Cerebellar cortex (tissue), 1 donor: ENCODE results near the gene WNT10A.
"Not testable (repeated sequence)": the region's sequence is repeated elsewhere in the genome, so short reads cannot be mapped to it uniquely, and the experiment has no call there.

Experiments
- DNase-seq: peaks from one replicate; pipeline ENCODE4 v3.0.0-alpha.2; 2015; ENCODE audit warnings: low spot score

Gene WNT10A

GRCh38 chr2:218880102-218880858, at the start of gene WNT10A:
Gene WNT10A (plus strand): TSS chr2:218880852. CDS start chr2:218880996, 144 bp downstream.
- no peak for DNase-seq

GRCh38 chr2:218831378-218831990, 49.2 kb upstream of the WNT10A start, which contains the start of gene PRKAG3:
Gene PRKAG3 (minus strand): TSS chr2:218831803.
- DNase-seq: no peak

- DNase-seq: no peak
These were observed 48.6 kb upstream of the WNT10A start for GRCh38 chr2:218832081-218832480.

GRCh38 chr2:218832520-218832919, 48.1 kb upstream of the WNT10A start:
- no peak for DNase-seq

GRCh38 chr2:218833023-218833609, 47.5 kb upstream of the WNT10A start:
- no peak for DNase-seq

GRCh38 chr2:218834685-218835084, 46.0 kb upstream of the WNT10A start:
- no peak for DNase-seq

- no peak for DNase-seq
These were observed 43.2 kb upstream of the WNT10A start for GRCh38 chr2:218837495-218837894.

- no peak for DNase-seq
These were observed 41.2 kb upstream of the WNT10A start for GRCh38 chr2:218839430-218839829.

GRCh38 chr2:218839888-218840287, 40.8 kb upstream of the WNT10A start:
- DNase-seq: no peak

GRCh38 chr2:218844334-218844733, 36.3 kb upstream of the WNT10A start:
- DNase-seq: not testable (repeated sequence)

- not testable (repeated sequence) for DNase-seq
These were observed 33.7 kb upstream of the WNT10A start for GRCh38 chr2:218846963-218847362.

GRCh38 chr2:218849721-218850120, 30.9 kb upstream of the WNT10A start:
- DNase-seq: no peak

- no peak for DNase-seq
These were observed 29.9 kb upstream of the WNT10A start for GRCh38 chr2:218850796-218851195.

GRCh38 chr2:218851286-218851685, 29.4 kb upstream of the WNT10A start:
- DNase-seq: no peak

- DNase-seq: peak; percentile 52
These were observed 27.6 kb upstream of the WNT10A start for GRCh38 chr2:218852911-218853667.

- DNase-seq: no peak
These were observed 26.9 kb upstream of the WNT10A start for GRCh38 chr2:218853766-218854165.

- DNase-seq: no peak
These were observed 25.8 kb upstream of the WNT10A start for GRCh38 chr2:218854860-218855259.

- DNase-seq: no peak
These were observed 25.1 kb upstream of the WNT10A start for GRCh38 chr2:218855305-218856166.

- DNase-seq: no peak
These were observed 24.3 kb upstream of the WNT10A start for GRCh38 chr2:218856167-218856895.

- no peak for DNase-seq
These were observed 23.8 kb upstream of the WNT10A start for GRCh38 chr2:218856896-218857243.
